ENCODE results near the gene PNPLA7.
"Not testable (repeated sequence)": the region's sequence is repeated elsewhere in the genome, so short reads cannot be mapped to it uniquely, and the experiment has no call there.

Gene PNPLA7

GRCh38 chr9:137513801-137514570 is 36.2 kb downstream of the PNPLA7 start:
- DNase-seq (ENCODE audit: low read depth in 2 of 2), result not testable (repeated sequence)

GRCh38 chr9:137513136-137513535 is 37.1 kb downstream of the PNPLA7 start:
- not testable (repeated sequence) for DNase-seq (ENCODE audit: low read depth in 2 of 2)

- no peak for DNase-seq (ENCODE audit: low read depth in 2 of 2)
These were observed 38.3 kb downstream of the PNPLA7 start for GRCh38 chr9:137511758-137512463.

- not testable (repeated sequence) for DNase-seq (ENCODE audit: low read depth in 2 of 2)
These were observed 39.1 kb downstream of the PNPLA7 start for GRCh38 chr9:137511126-137511525.

GRCh38 chr9:137509198-137509597 is 41.0 kb downstream of the PNPLA7 start:
- DNase-seq (ENCODE audit: low read depth in 2 of 2), result no peak

GRCh38 chr9:137506702-137507171 is 43.5 kb downstream of the PNPLA7 start:
- DNase-seq (ENCODE audit: low read depth in 2 of 2), result no peak

GRCh38 chr9:137506274-137506673 is 43.9 kb downstream of the PNPLA7 start:
- no peak for DNase-seq (ENCODE audit: low read depth in 2 of 2)

GRCh38 chr9:137505421-137506140 is 44.6 kb downstream of the PNPLA7 start:
- DNase-seq (ENCODE audit: low read depth in 2 of 2), result no peak

- no peak for DNase-seq (ENCODE audit: low read depth in 2 of 2)
These were observed 45.8 kb downstream of the PNPLA7 start for GRCh38 chr9:137504432-137504777.

- DNase-seq (ENCODE audit: low read depth in 2 of 2), result no peak
These were observed 47.9 kb downstream of the PNPLA7 start for GRCh38 chr9:137502008-137502911.

GRCh38 chr9:137501457-137501856 is 48.7 kb downstream of the PNPLA7 start:
- DNase-seq (ENCODE audit: low read depth in 2 of 2), result no peak

- no peak for DNase-seq (ENCODE audit: low read depth in 2 of 2)
These were observed 49.4 kb downstream of the PNPLA7 start for GRCh38 chr9:137500666-137501397.

GRCh38 chr9:137499858-137500661 is 50.1 kb downstream of the PNPLA7 start:
- no peak for DNase-seq (ENCODE audit: low read depth in 2 of 2)

GRCh38 chr9:137499416-137499815 is 50.8 kb downstream of the PNPLA7 start:
- no peak for DNase-seq (ENCODE audit: low read depth in 2 of 2)

- no peak for DNase-seq (ENCODE audit: low read depth in 2 of 2)
These were observed 51.5 kb downstream of the PNPLA7 start for GRCh38 chr9:137498720-137499150.

GRCh38 chr9:137497921-137498719 is 52.1 kb downstream of the PNPLA7 start:
- no peak for DNase-seq (ENCODE audit: low read depth in 2 of 2)

- DNase-seq (ENCODE audit: low read depth in 2 of 2), result no peak
These were observed 53.4 kb downstream of the PNPLA7 start for GRCh38 chr9:137496601-137497375.

Measured in stimulated activated CD8-positive, alpha-beta memory T cell treated with anti-CD3 and anti-CD28 coated beads, Interleukin-7, amount 100 ng/mL, for 1 hour (primary cell).